H1 (cell line): ENCODE data around the gene ZC3H11A. TPM values are rescaled to one million over a fixed set of nuclear protein-coding genes. Genes with fewer than 3 reads are reported as not detected.

Experiments used
- CTCF ChIA-PET: fragments of 300-600 bp; sonication (Branson Sonifier 250); formaldehyde crosslinking; loops from one replicate; lab custom pipeline; 2021; ENCODE audit not compliant: partially characterized antibody; lab: Charles Lee
- POLR2A ChIA-PET: fragments of 300-600 bp; sonication (Branson Sonifier 250); formaldehyde crosslinking; loops from one replicate; lab custom pipeline; 2021; ENCODE audit warnings: inconsistent platforms; ENCODE audit not compliant: partially characterized antibody; lab: Charles Lee
- DNase-seq, 2 experiments: peaks; one replicate each; pipeline versions ENCODE4 v3.0.0 to v3.0.0-alpha.2; 2010 to 2022; ENCODE audit warnings: low spot score in 2 of 2, low read depth in 1 of 2, mixed read lengths in 1 of 2
- FAIRE-seq: peaks from 2 replicates; lab custom pipeline; 2011; peaks lifted over from hg19 to GRCh38; lab: Jason Lieb, UNC
- H2AFZ ChIP-seq: 2 replicates; pipeline ENCODE4 v1.8.1; 2012; ENCODE audit warnings: low read length, inconsistent platforms
- H2AK5ac ChIP-seq: 2 replicates; pipeline ENCODE4 v1.6.1; 2013; ENCODE audit warnings: low read depth, low read length
- H2BK120ac ChIP-seq: replicated peaks from 2 replicates; pipeline ENCODE3; 2013; ENCODE audit warnings: low read depth, low read length, inconsistent platforms
- H2BK12ac ChIP-seq: 2 replicates; pipeline ENCODE4 v1.6.1; 2013; ENCODE audit warnings: low read depth, low read length
- H2BK15ac ChIP-seq: 2 replicates; pipeline ENCODE4 v1.6.1; 2013; ENCODE audit warnings: low read length
- H2BK20ac ChIP-seq: 2 replicates; pipeline ENCODE4 v1.6.1; 2013; ENCODE audit warnings: low read length
- H2BK5ac ChIP-seq: 2 replicates; pipeline ENCODE4 v1.6.1; 2013; ENCODE audit warnings: low read depth, low read length
- H3K14ac ChIP-seq: 2 replicates; pipeline ENCODE4 v1.6.1; 2013; ENCODE audit warnings: inconsistent platforms; ENCODE audit not compliant: insufficient read length
- H3K18ac ChIP-seq: 2 replicates; pipeline ENCODE4 v1.6.1; 2013; ENCODE audit warnings: low read length; ENCODE audit errors: extremely low read depth
- H3K23ac ChIP-seq: 2 replicates; pipeline ENCODE4 v1.6.1; 2013; ENCODE audit warnings: inconsistent platforms; ENCODE audit not compliant: insufficient read length
- H3K23me2 ChIP-seq: 2 replicates; pipeline ENCODE4 v1.6.1; 2013; ENCODE audit warnings: low read depth, low read length
- H3K27ac ChIP-seq: 2 replicates; pipeline ENCODE4 v1.6.1; 2011; ENCODE audit warnings: low read depth, low read length, inconsistent platforms
- H3K27me3 ChIP-seq, 4 experiments: replicated peaks in 1 of 4; 1 replicate in 1 of 4; 2 replicates in 3 of 4; pipeline versions ENCODE4 v1.6.1 to v1.8.1; 2011 to 2013; ENCODE audit warnings: low read length in 3 of 4, mild to moderate bottlenecking in 3 of 4, inconsistent platforms in 2 of 4, mixed read lengths in 2 of 4, moderate library complexity in 1 of 4; ENCODE audit not compliant: control insufficient read depth in 3 of 4, insufficient read depth in 3 of 4; ENCODE audit errors: extremely low read depth in 1 of 4
- H3K36me3 ChIP-seq, 4 experiments: 2 replicates each; pipeline versions ENCODE4 v1.6.1 to v1.8.1; 2011 to 2013; ENCODE audit warnings: mild to moderate bottlenecking in 4 of 4, low read length in 3 of 4, moderate library complexity in 2 of 4, control low read depth in 1 of 4, inconsistent platforms in 1 of 4; ENCODE audit not compliant: insufficient read depth in 4 of 4, control insufficient read depth in 2 of 4
- H3K4ac ChIP-seq: replicated peaks from 2 replicates; pipeline ENCODE3; 2013; ENCODE audit warnings: low read length, low read depth, mixed read lengths, inconsistent platforms; ENCODE audit not compliant: insufficient read length
- H3K4me1 ChIP-seq, 4 experiments: replicated peaks in 1 of 4; 1 replicate in 1 of 4; 2 replicates in 3 of 4; pipeline versions ENCODE4 v1.6.1 to v1.8.1; 2011 to 2013; ENCODE audit warnings: low read length in 3 of 4, inconsistent platforms in 2 of 4, mixed read lengths in 1 of 4; ENCODE audit not compliant: insufficient read depth in 4 of 4, control insufficient read depth in 3 of 4
- H3K4me2 ChIP-seq, 2 experiments: 2 replicates each; pipeline versions ENCODE4 v1.6.1 to v1.8.1; 2011 to 2013; ENCODE audit warnings: low read depth in 2 of 2, low read length in 2 of 2, control low read depth in 1 of 2, inconsistent platforms in 1 of 2, mild to moderate bottlenecking in 1 of 2; ENCODE audit not compliant: insufficient read depth in 1 of 2
- H3K4me3 ChIP-seq, 4 experiments: fragments of 200-600, 300-600 bp in 1 of 4; sonication (generic), shearing (Covaris generic), sonication (Bioruptor Twin) in 1 of 4; 2 replicates each; pipeline versions ENCODE4 v1.5.1 to v1.8.1; 2011 to 2016; ENCODE audit warnings: low read length in 4 of 4, low read depth in 3 of 4, control low read depth in 2 of 4, inconsistent platforms in 2 of 4, mild to moderate bottlenecking in 2 of 4, mixed read lengths in 1 of 4, moderate library complexity in 1 of 4; ENCODE audit not compliant: insufficient read depth in 2 of 4; ENCODE audit errors: extremely low read depth in 1 of 4
- H3K56ac ChIP-seq: replicated peaks from 2 replicates; pipeline ENCODE3; 2013; ENCODE audit warnings: low read depth, mild to moderate bottlenecking, mixed read lengths, low read length, inconsistent platforms; ENCODE audit not compliant: insufficient read length
- H3K79me1 ChIP-seq: 2 replicates; pipeline ENCODE4 v1.6.1; 2013; ENCODE audit warnings: low read depth, low read length, control low read depth
- H3K79me2 ChIP-seq, 2 experiments: 2 replicates each; pipeline versions ENCODE4 v1.6.1 to v1.8.1; 2012 to 2013; ENCODE audit warnings: low read length in 2 of 2, mild to moderate bottlenecking in 2 of 2, inconsistent platforms in 1 of 2; ENCODE audit not compliant: insufficient read depth in 2 of 2, control insufficient read depth in 1 of 2
- H3K9ac ChIP-seq, 4 experiments: replicated peaks in 1 of 4; 1 replicate in 1 of 4; 2 replicates in 3 of 4; pipeline versions ENCODE4 v1.6.1 to v1.8.1; 2011 to 2013; ENCODE audit warnings: low read depth in 3 of 4, low read length in 3 of 4, control low read depth in 2 of 4, mild to moderate bottlenecking in 2 of 4, moderate library complexity in 2 of 4, inconsistent platforms in 1 of 4; ENCODE audit errors: extremely low read depth in 1 of 4
- H3K9me3 ChIP-seq, 2 experiments: 2 replicates each; pipeline versions ENCODE4 v1.6.1 to v1.8.1; 2012 to 2013; ENCODE audit warnings: mild to moderate bottlenecking in 2 of 2, moderate library complexity in 2 of 2, control low read depth in 1 of 2, inconsistent platforms in 1 of 2, low read depth in 1 of 2, low read length in 1 of 2, mixed read lengths in 1 of 2; ENCODE audit not compliant: insufficient read depth in 2 of 2
- H4K20me1 ChIP-seq, 2 experiments: replicated peaks in 1 of 2; 2 replicates each; pipeline versions ENCODE3 to v1.8.1; 2011 to 2013; ENCODE audit warnings: inconsistent platforms in 2 of 2, low read length in 2 of 2, mild to moderate bottlenecking in 1 of 2; ENCODE audit not compliant: insufficient read depth in 2 of 2, control insufficient read depth in 1 of 2
- H4K5ac ChIP-seq: 2 replicates; pipeline ENCODE4 v1.6.1; 2013; ENCODE audit warnings: low read length, low read depth, mixed read lengths, inconsistent platforms; ENCODE audit not compliant: insufficient read length
- H4K8ac ChIP-seq: 2 replicates; pipeline ENCODE4 v1.8.0; 2013; ENCODE audit warnings: mild to moderate bottlenecking, moderate library complexity, low read length, inconsistent platforms; ENCODE audit not compliant: insufficient read depth; ENCODE audit errors: extremely low read depth
- H4K91ac ChIP-seq: replicated peaks from 2 replicates; pipeline ENCODE3; 2013; ENCODE audit warnings: low read length, mixed read lengths, inconsistent platforms; ENCODE audit not compliant: insufficient read length
- WGBS, 2 experiments: shearing (Covaris generic) in 1 of 2; methylation state at CpG; one replicate each; pipeline versions ENCODE4 v1.1.6 to v1.1.7; 2013 to 2015; ENCODE audit warnings: low lambda C conversion rate in 2 of 2, mixed read lengths in 2 of 2, inconsistent platforms in 1 of 2, low coverage in 1 of 2, missing lambda C conversion rate in 1 of 2; ENCODE audit not compliant: insufficient replicate concordance in 2 of 2, insufficient coverage in 1 of 2, insufficient read length in 1 of 2; ENCODE audit errors: extremely low coverage in 1 of 2, missing lambda C conversion rate in 1 of 2; 5-methylcytosine and 5-hydroxymethylcytosine counted together
- polyA plus RNA-seq, 7 experiments: library from polyadenylated mRNA; depleted of rRNA in 3 of 7; stranded (reverse) in 5 of 7; unstranded in 2 of 7; fragments of >200 nt in 5 of 7; fragments of 200-250 nt in 2 of 7; gene quantifications; 1 replicate in 5 of 7; 2 replicates in 1 of 7; 4 replicates in 1 of 7; pipeline versions ENCODE4 v1.2.1 to v1.2.3, GENCODE V29; 2011 to 2013; ENCODE audit warnings: missing spikeins in 2 of 7, mixed read lengths in 2 of 7
- total RNA-seq: library from RNA; stranded (reverse); fragmentation: NEBNext Ultra II Directional; extraction: Animal tissue kit (Norgen Biotek cat#: 25700); gene quantifications from 2 replicates; pipeline ENCODE4 v1.2.1, GENCODE V29; 2021

Gene ZC3H11A
- total and polyA plus RNA-seq, 2 of the 8 experiments (the other 6 are each of a cell fraction or from before 2014, with no cell fraction given): 37.2 to 105 TPM

DNA sequence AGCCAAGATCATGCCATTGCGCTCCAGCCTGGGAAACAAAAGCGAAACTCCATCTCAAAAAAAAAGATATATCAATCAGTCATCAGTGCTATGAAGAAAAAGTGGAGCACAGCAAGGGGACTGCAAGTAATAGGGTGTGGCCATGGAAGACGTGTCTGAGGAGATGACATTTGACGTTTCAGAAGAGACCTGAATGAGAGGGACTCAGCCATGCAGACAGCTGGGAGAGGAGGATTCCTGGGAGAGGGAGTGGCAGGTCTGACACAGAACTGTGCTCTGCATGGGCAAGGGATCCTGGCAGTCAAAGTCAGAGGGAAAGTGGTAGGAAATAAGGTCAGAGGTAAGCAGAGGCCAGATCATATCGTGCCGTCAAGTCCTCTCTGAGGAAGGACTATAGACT, 27.2 kb upstream of the ZC3H11A start:
- H2BK12ac ChIP-seq: peak overlapping the region; percentile 53; the same call in 1 of the 2 replicates
- no peak overlapping the region for H2BK5ac ChIP-seq
- no peak overlapping the region for H2BK120ac ChIP-seq
- FAIRE-seq (no peak), DNase-seq (no peak)
- H2BK20ac ChIP-seq: no peak overlapping the region
- no peak overlapping the region for H4K91ac ChIP-seq
- no peak overlapping the region for H2AFZ ChIP-seq
- no peak overlapping the region for H3K14ac ChIP-seq
- H3K4ac ChIP-seq: no peak overlapping the region
- POLR2A ChIA-PET: interaction anchor here (1.3 kb wide), 1 partner anchor 10 kb away, joined by 3 read pairs; no protein-coding TSS in a partner anchor
- no peak overlapping the region for H3K4me2 ChIP-seq
- CTCF ChIA-PET: interaction anchor here (0.6 kb wide), 1 partner anchor 305 kb away, joined by 3 read pairs; no protein-coding TSS in a partner anchor
- no peak overlapping the region for H3K56ac ChIP-seq
- peaks cover 0 to 3% of the 10 kb centered on the region in 2 experiments; a peak in 1 of 4 replicates for H3K9me3 ChIP-seq
- no peak overlapping the region for H4K5ac ChIP-seq
- H2AK5ac ChIP-seq: no peak overlapping the region
- H3K79me1 ChIP-seq: no peaks in the 10 kb centered on the region
- no peak overlapping the region for H3K9ac ChIP-seq
- H3K18ac ChIP-seq: no peak overlapping the region
- H3K36me3 ChIP-seq: no peaks in the 10 kb centered on the region
- no peak overlapping the region for H3K4me3 ChIP-seq
- no peak overlapping the region for H3K23ac ChIP-seq
- no peaks in the 10 kb centered on the region for H3K79me2 ChIP-seq
- H3K27me3 ChIP-seq: no peaks in the 10 kb centered on the region; a peak in 1 of 7 replicates
- H3K23me2 ChIP-seq: no peaks in the 10 kb centered on the region
- H2BK15ac ChIP-seq: no peak overlapping the region
- no peaks in the 10 kb centered on the region for H4K20me1 ChIP-seq
- no peak overlapping the region for H3K27ac ChIP-seq
- no peaks in the 10 kb centered on the region for H3K4me1 ChIP-seq
- 84% methylated on average over 6 of the region's 6 CpGs; no CpG with 5 or more reads in 1 of the 2 experiments for whole genome bisulfite sequencing, 2 experiments
- H4K8ac ChIP-seq: no peak overlapping the region
